ENCODE measurements around the gene SLC35F5. TPM values are rescaled to one million over a fixed set of nuclear protein-coding genes. Genes with fewer than 3 reads are reported as not detected.
A peak's percentile ranks its signal among the peaks of the same experiment; 100 is the strongest.

SLC35F5 gene
- total RNA-seq, 4 donors from 2014 or later, result 152 to 320 (median 177) TPM

GRCh38 chr2:113716291-113716690 lies 40.2 kb downstream of the SLC35F5 start:
- no peaks in the 10 kb centered on the region for H3K9me3 ChIP-seq
- H3K4me1 ChIP-seq, result peaks cover 17% of the 10 kb centered on the region in 2 donors
- intact Hi-C loops (cut with DNase I), result no loop called here
- 93 to 95% methylated on average over 3 of the region's 3 CpGs for WGBS, 2 donors
- H3K27me3 ChIP-seq, result no peaks in the 10 kb centered on the region
- H3K36me3 ChIP-seq, result peaks cover 4 to 6% of the 10 kb centered on the region in 2 donors
- H3K4me3 ChIP-seq (replicated peaks in 1 of 3), result no peak overlapping the region
- DNase-seq, result no peak
- TF ChIP-seq CTCF (IDR thresholded peaks at IDR 0.05), result no peak
- TF ChIP-seq POLR2A (IDR thresholded peaks at IDR 0.05), result no peak
- H3K27ac ChIP-seq, result no peak overlapping the region

- peak overlapping the region in 2 of 3 donors; percentile 64 for H3K27ac ChIP-seq
- 89 to 90% methylated on average over 2 of the region's 2 CpGs for WGBS, 2 donors
Observed at GRCh38 chr2:113712941-113713340, 43.5 kb downstream of the SLC35F5 start.

GRCh38 chr2:113711851-113712250 lies 44.6 kb downstream of the SLC35F5 start:
- intact Hi-C loops (cut with DNase I), result no loop called here
- Histone ChIP-seq H3K4me3 (replicated peaks in 1 of 3) (no peak overlapping the region), H3K9me3 (no peaks in the 10 kb centered on the region), H3K27ac (peak overlapping the region; percentile 64 to 73 (median 64)), H3K27me3 (no peaks in the 10 kb centered on the region), H3K36me3 (peaks cover 4 to 6% of the 10 kb centered on the region in 2 donors), H3K4me1 (peaks cover 17 to 21% of the 10 kb centered on the region in 2 donors)
- no peak for TF ChIP-seq POLR2A (IDR thresholded peaks at IDR 0.05)
- TF ChIP-seq CTCF (IDR thresholded peaks at IDR 0.05), result no peak
- peak in 1 of 2 donors; percentile 8 for DNase-seq
- 37 to 65% methylated on average over 1 of the region's 1 CpG for WGBS, 2 donors

More at GRCh38 chr2:113712941-113713340, 43.5 kb downstream of the SLC35F5 start:
- Histone ChIP-seq H3K9me3 (no peaks in the 10 kb centered on the region), H3K27me3 (no peaks in the 10 kb centered on the region), H3K4me1 (peaks cover 17 to 21% of the 10 kb centered on the region in 2 donors), H3K4me3 (replicated peaks in 1 of 3) (no peak overlapping the region), H3K36me3 (peaks cover 4 to 6% of the 10 kb centered on the region in 2 donors)
- intact Hi-C loops (cut with DNase I), result no loop called here
- no peak for DNase-seq
- TF ChIP-seq CTCF (IDR thresholded peaks at IDR 0.05) (no peak), POLR2A (IDR thresholded peaks at IDR 0.05) (no peak)

- WGBS, 2 donors, result 92 to 98% methylated on average over 3 of the region's 3 CpGs
- peaks cover 0 to 5% of the 10 kb centered on the region in 2 donors for H3K36me3 ChIP-seq
- intact Hi-C loops (cut with DNase I), result no loop called here
- no peak overlapping the region for H3K4me3 ChIP-seq (replicated peaks in 1 of 3)
- H3K27me3 ChIP-seq, result no peaks in the 10 kb centered on the region
- no peak for DNase-seq
- H3K4me1 ChIP-seq, result peaks cover 15 to 21% of the 10 kb centered on the region in 2 donors
- H3K27ac ChIP-seq, result no peak overlapping the region
- H3K9me3 ChIP-seq, result no peaks in the 10 kb centered on the region
- TF ChIP-seq CTCF (IDR thresholded peaks at IDR 0.05) (no peak), POLR2A (IDR thresholded peaks at IDR 0.05) (no peak)
Observed at GRCh38 chr2:113709022-113709421, 47.4 kb downstream of the SLC35F5 start.

- no peak for TF ChIP-seq POLR2A (IDR thresholded peaks at IDR 0.05)
- no peak for TF ChIP-seq CTCF (IDR thresholded peaks at IDR 0.05)
- DNase-seq, result no peak
- no peaks in the 10 kb centered on the region for H3K9me3 ChIP-seq
- WGBS, 2 donors, result 85 to 88% methylated on average over 1 of the region's 1 CpG
- peaks cover 0 to 5% of the 10 kb centered on the region in 2 donors for H3K36me3 ChIP-seq
- peaks cover 2 to 10% of the 10 kb centered on the region in 2 donors for H3K4me1 ChIP-seq
- intact Hi-C loops (cut with DNase I), result no loop called here
- H3K4me3 ChIP-seq (replicated peaks in 1 of 3), result no peak overlapping the region
- H3K27me3 ChIP-seq, result no peaks in the 10 kb centered on the region
- no peak overlapping the region for H3K27ac ChIP-seq
Observed at GRCh38 chr2:113707106-113707505, 49.3 kb downstream of the SLC35F5 start.

Data from thyroid gland (tissue), 4 donors.